CD4-positive, alpha-beta T cell treated with Interleukin-1 beta for 1 hour (primary cell): ENCODE data around the gene MFAP4.

ENCODE experiments used
- DNase-seq, 2 donors: peaks; one replicate each; pipeline ENCODE4 v3.0.0-alpha.2; 2020 to 2022

Gene MFAP4

GRCh38 chr17:19384723-19385391 is 2.1 kb downstream of the MFAP4 start:
- DNase-seq, result peak in 1 of 2 donors; percentile 35

GRCh38 chr17:19383681-19384470 is 3.1 kb downstream of the MFAP4 start:
- no peak for DNase-seq

- DNase-seq, result no peak
These were observed 4.2 kb downstream of the MFAP4 start for GRCh38 chr17:19382531-19383444.

- DNase-seq, result no peak
These were observed 5.1 kb downstream of the MFAP4 start for GRCh38 chr17:19381741-19382444.

GRCh38 chr17:19381361-19381740 is 5.6 kb downstream of the MFAP4 start:
- no peak for DNase-seq

- no peak for DNase-seq
These were observed 6.3 kb downstream of the MFAP4 start for GRCh38 chr17:19380481-19381301.

GRCh38 chr17:19379361-19380065 is 7.5 kb downstream of the MFAP4 start:
- no peak for DNase-seq

- DNase-seq, result no peak
These were observed 8.3 kb downstream of the MFAP4 start, which contains the start of gene MAPK7 for GRCh38 chr17:19378416-19379360. Gene MAPK7 (plus strand): TSS chr17:19378498. CDS start chr17:19378901, 403 bp downstream.

- peak; percentile 97 to 99 for DNase-seq
These were observed 9.2 kb downstream of the MFAP4 start for GRCh38 chr17:19377602-19378415.

- no peak for DNase-seq
These were observed 10.2 kb downstream of the MFAP4 start for GRCh38 chr17:19376811-19377210.

- no peak for DNase-seq
These were observed 11.3 kb downstream of the MFAP4 start for GRCh38 chr17:19375732-19376131.

GRCh38 chr17:19374136-19374535 is 12.9 kb downstream of the MFAP4 start:
- DNase-seq, result no peak

GRCh38 chr17:19372866-19373504 is 14.0 kb downstream of the MFAP4 start:
- DNase-seq, result no peak

- DNase-seq, result no peak
These were observed 14.6 kb downstream of the MFAP4 start for GRCh38 chr17:19372439-19372838.

- DNase-seq, result no peak
These were observed 15.0 kb downstream of the MFAP4 start for GRCh38 chr17:19372011-19372370.

GRCh38 chr17:19371259-19372010 is 15.6 kb downstream of the MFAP4 start:
- DNase-seq, result peak in 1 of 2 donors; percentile 36

- peak; percentile 40 to 65 for DNase-seq
These were observed 16.5 kb downstream of the MFAP4 start for GRCh38 chr17:19370493-19370960.
